Keratinocyte (primary cell): ENCODE results near the gene POTEI. TPM values are rescaled to one million over a fixed set of nuclear protein-coding genes. Genes with fewer than 3 reads are reported as not detected.
"Not testable (repeated sequence)": the region's sequence is repeated elsewhere in the genome, so short reads cannot be mapped to it uniquely, and the experiment has no call there.

Source experiments
- DNase-seq: peaks from one replicate; pipeline ENCODE4 v3.0.0-alpha.2; 2011; ENCODE audit warnings: low read depth, missing footprints, low spot score
- FAIRE-seq: peaks from 2 replicates; lab custom pipeline; 2011; peaks lifted over from hg19 to GRCh38; lab: Jason Lieb, UNC
- H2AFZ ChIP-seq: 2 replicates; pipeline ENCODE4 v1.6.0; 2012; ENCODE audit warnings: low read length, control low read depth, inconsistent platforms; ENCODE audit not compliant: control insufficient read depth
- H3K27ac ChIP-seq: 2 replicates; pipeline ENCODE4 v1.5.1; 2011; ENCODE audit warnings: low read length; ENCODE audit not compliant: control insufficient read depth, insufficient read depth
- H3K27me3 ChIP-seq: 3 replicates; pipeline ENCODE4 v1.6.0; 2011; ENCODE audit warnings: low read length; ENCODE audit not compliant: control insufficient read depth, insufficient read depth; ENCODE audit errors: extremely low read depth
- H3K36me3 ChIP-seq, 2 experiments: 2 replicates in 1 of 2; 3 replicates in 1 of 2; pipeline ENCODE4 v1.5.1; 2011; ENCODE audit warnings: low read length in 2 of 2, mild to moderate bottlenecking in 1 of 2; ENCODE audit not compliant: control insufficient read depth in 2 of 2, insufficient read depth in 2 of 2; ENCODE audit errors: extremely low read depth in 1 of 2
- H3K4me1 ChIP-seq: 3 replicates; pipeline ENCODE4 v1.5.1; 2011; ENCODE audit warnings: low read length; ENCODE audit not compliant: control insufficient read depth, insufficient read depth; ENCODE audit errors: extremely low read depth
- H3K4me2 ChIP-seq: 3 replicates; pipeline ENCODE4 v1.6.0; 2011; ENCODE audit warnings: low read depth, low read length; ENCODE audit not compliant: control insufficient read depth, insufficient read depth; ENCODE audit errors: extremely low read depth
- H3K4me3 ChIP-seq, 3 experiments: fragments of 200-600 bp in 1 of 3; sonication (generic) in 1 of 3; 2 replicates in 2 of 3; 3 replicates in 1 of 3; pipeline ENCODE4 v1.5.1; 2011 to 2016; ENCODE audit warnings: low read length in 3 of 3, mild to moderate bottlenecking in 3 of 3, control low read depth in 2 of 3, inconsistent platforms in 1 of 3, low read depth in 1 of 3, mixed read lengths in 1 of 3, mixed run types in 1 of 3, moderate library complexity in 1 of 3; ENCODE audit not compliant: control insufficient read depth in 2 of 3, insufficient read depth in 2 of 3; ENCODE audit errors: extremely low read depth in 1 of 3
- H3K79me2 ChIP-seq: 2 replicates; pipeline ENCODE4 v1.6.0; 2012; ENCODE audit warnings: low read length; ENCODE audit not compliant: control insufficient read depth, insufficient read depth
- H3K9ac ChIP-seq: 3 replicates; pipeline ENCODE4 v1.6.0; 2011; ENCODE audit warnings: low read length; ENCODE audit not compliant: control insufficient read depth, insufficient read depth; ENCODE audit errors: extremely low read depth
- H3K9me1 ChIP-seq: 3 replicates; pipeline ENCODE4 v1.6.0; 2011; ENCODE audit warnings: low read length; ENCODE audit not compliant: control insufficient read depth, insufficient read depth; ENCODE audit errors: extremely low read depth
- H3K9me3 ChIP-seq: 2 replicates; pipeline ENCODE4 v1.5.1; 2012; ENCODE audit warnings: low read depth, low read length; ENCODE audit not compliant: control insufficient read depth
- H4K20me1 ChIP-seq: 3 replicates; pipeline ENCODE4 v1.6.0; 2011; ENCODE audit warnings: low read length; ENCODE audit not compliant: control insufficient read depth, insufficient read depth; ENCODE audit errors: extremely low read depth
- dilution Hi-C: fragments of 300-500 bp; cut with MboI; formaldehyde crosslinking; loops from one replicate; pipeline ENCODE4 v1.7.0; 2020; ENCODE audit warnings: low sequenced_read_pairs; ENCODE audit not compliant: extremely low pct_ligation_motif_present
- polyA minus RNA-seq, 3 experiments: library from RNA; depleted of rRNA, polyadenylated mRNA; stranded (reverse); fragments of >200 nt; gene quantifications; 1 replicate in 1 of 3; 2 replicates in 1 of 3; 3 replicates in 1 of 3; pipeline ENCODE4 v1.2.3, GENCODE V29; 2011
- polyA plus RNA-seq, 5 experiments: library from polyadenylated mRNA; depleted of rRNA in 3 of 5; stranded (reverse) in 3 of 5; stranded (forward) in 1 of 5; unstranded in 1 of 5; fragments of >200 nt; gene quantifications; 1 replicate in 1 of 5; 2 replicates in 3 of 5; 3 replicates in 1 of 5; pipeline versions ENCODE4 v1.2.1 to v1.2.3, GENCODE V29; 2011 to 2012; ENCODE audit warnings: missing spikeins in 2 of 5, low read depth in 1 of 5, low replicate concordance in 1 of 5

POTEI gene
- polyA plus RNA-seq = not detected in 3 replicates
- polyA plus RNA-seq (2011; ENCODE audit: low read depth) = not detected
- not detected in 2 replicates for polyA plus RNA-seq (2011; cell fraction: cytosol; rRNA removed)
- polyA plus RNA-seq (2011; cell fraction: nucleus; rRNA removed) = not detected in 2 replicates
- polyA plus RNA-seq (2012; ENCODE audit: low replicate concordance) = not detected in 2 replicates
- not detected in 3 replicates for polyA minus RNA-seq
- not detected for polyA minus RNA-seq (2011; cell fraction: cytosol; rRNA and poly(A)+ RNA removed)
- not detected in 2 replicates for polyA minus RNA-seq (2011; cell fraction: nucleus; rRNA and poly(A)+ RNA removed)

DNA sequence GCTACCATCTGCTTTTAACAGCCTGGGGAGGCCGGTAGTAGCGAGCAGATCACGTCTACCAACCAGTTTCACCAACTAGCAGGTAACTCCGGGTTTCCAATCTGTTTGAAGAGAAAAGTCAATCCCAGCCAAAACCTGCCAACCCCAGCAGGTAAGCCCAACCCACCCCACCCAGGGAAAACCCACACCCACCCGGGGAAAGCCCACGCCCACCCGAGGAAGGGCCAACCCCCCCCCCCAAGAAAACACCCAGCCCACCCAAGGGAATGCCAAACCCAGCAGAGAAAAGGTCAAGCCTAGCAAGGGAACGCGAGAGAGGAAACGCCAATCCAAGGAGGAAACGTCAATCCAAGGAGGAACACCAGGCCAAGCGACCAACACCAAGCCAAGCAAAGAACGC is at the start of gene POTEI:
POTEI (minus strand) TSS at position 101 of the 400 bp plus-strand sequence; CDS start at position 8, 93 bp downstream.
- H2AFZ ChIP-seq, H3K27ac ChIP-seq, H3K9me1 ChIP-seq, H3K36me3 ChIP-seq, H3K27me3 ChIP-seq, DNase-seq, H3K79me2 ChIP-seq, H3K9ac ChIP-seq, H3K4me2 ChIP-seq, H3K9me3 ChIP-seq, H4K20me1 ChIP-seq, FAIRE-seq, dilution Hi-C loops, H3K4me3 ChIP-seq, H3K4me1 ChIP-seq: not testable (repeated sequence)

DNA sequence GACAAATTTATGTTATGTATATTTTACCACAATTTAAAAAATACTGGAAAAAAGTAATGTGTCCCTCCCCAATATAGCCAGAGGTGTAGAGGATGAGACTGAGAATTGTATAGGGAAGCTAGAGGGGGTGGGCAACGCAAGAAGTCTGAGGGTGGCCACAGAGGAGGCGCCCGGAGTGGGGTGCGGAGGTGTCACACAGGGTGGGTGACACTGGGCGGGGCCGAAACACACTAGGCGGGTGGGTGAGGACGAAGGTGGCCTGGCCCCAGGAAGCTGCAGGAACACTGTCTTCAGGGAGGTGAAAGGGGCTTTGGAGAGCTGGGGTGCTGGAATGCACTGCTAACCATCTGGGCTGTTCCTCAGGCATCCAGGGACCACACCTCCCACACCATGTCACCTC is 47.3 kb upstream of the POTEI start:
- dilution Hi-C loops, FAIRE-seq, H3K36me3 ChIP-seq: not testable (repeated sequence)

GRCh38 chr2:130554178-130554577 is 45.0 kb upstream of the POTEI start:
- H3K4me1 ChIP-seq, H3K36me3 ChIP-seq, H3K4me3 ChIP-seq, H3K9ac ChIP-seq, H3K4me2 ChIP-seq, H3K27me3 ChIP-seq, dilution Hi-C loops, DNase-seq, H3K27ac ChIP-seq, H3K9me3 ChIP-seq, H2AFZ ChIP-seq, H3K79me2 ChIP-seq, H3K9me1 ChIP-seq, FAIRE-seq, H4K20me1 ChIP-seq: not testable (repeated sequence)

More for the DNA sequence above, 47.3 kb upstream of the POTEI start:
- H3K27me3 ChIP-seq, H2AFZ ChIP-seq, H3K4me2 ChIP-seq, H3K4me1 ChIP-seq, H3K9me1 ChIP-seq, H3K9ac ChIP-seq, H3K9me3 ChIP-seq, H3K79me2 ChIP-seq, H3K27ac ChIP-seq, DNase-seq, H3K4me3 ChIP-seq, H4K20me1 ChIP-seq: not testable (repeated sequence)

DNA sequence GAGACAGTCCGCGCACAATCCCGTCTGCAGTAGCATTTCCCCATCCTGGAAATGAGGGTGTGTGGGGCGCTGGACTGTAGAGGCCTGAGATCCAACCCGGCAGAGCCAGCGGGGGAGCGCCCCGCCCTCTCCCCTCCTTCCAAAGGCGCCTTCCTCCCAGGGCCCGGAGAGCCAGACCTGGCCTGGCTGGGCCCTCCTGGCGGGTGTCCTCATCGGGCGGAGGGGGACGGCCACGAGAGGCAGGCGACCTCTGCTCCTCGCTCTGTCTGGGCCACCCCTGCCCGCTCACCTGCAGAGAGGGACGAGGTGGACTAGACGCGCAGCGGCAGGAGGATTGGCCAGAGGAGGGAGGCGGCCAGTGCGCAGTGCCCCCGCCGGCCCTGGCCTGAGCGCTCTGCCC is 40.3 kb upstream of the POTEI start:
- H3K4me2 ChIP-seq, H4K20me1 ChIP-seq, H3K27ac ChIP-seq, H2AFZ ChIP-seq, FAIRE-seq, H3K36me3 ChIP-seq, H3K9me1 ChIP-seq, DNase-seq, H3K4me3 ChIP-seq, H3K4me1 ChIP-seq, H3K9me3 ChIP-seq, H3K27me3 ChIP-seq, H3K79me2 ChIP-seq, dilution Hi-C loops, H3K9ac ChIP-seq: not testable (repeated sequence)

DNA sequence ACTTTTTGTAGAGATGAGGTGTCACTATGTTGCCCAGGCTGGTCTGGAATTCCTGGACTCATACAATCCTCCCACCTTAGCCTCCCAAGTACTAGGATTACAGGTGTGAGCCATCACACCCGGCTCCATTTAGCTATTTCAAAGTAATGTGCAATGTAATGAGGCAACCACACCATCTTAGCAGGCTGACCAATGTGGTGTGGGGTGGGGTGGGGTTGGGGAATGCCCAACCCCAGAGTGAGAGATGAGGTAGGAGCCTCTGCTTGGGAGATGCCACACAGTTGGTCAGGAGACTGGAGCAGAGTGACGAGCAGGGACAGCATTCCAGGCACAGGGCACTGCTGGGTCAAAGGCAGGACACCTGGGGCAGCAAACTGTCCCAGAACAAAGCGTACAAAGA is 39.3 kb upstream of the POTEI start:
- H3K9ac ChIP-seq, FAIRE-seq, H4K20me1 ChIP-seq, H3K79me2 ChIP-seq, dilution Hi-C loops, DNase-seq, H3K9me1 ChIP-seq, H3K36me3 ChIP-seq, H3K4me2 ChIP-seq, H3K4me3 ChIP-seq, H2AFZ ChIP-seq, H3K27me3 ChIP-seq, H3K27ac ChIP-seq, H3K4me1 ChIP-seq, H3K9me3 ChIP-seq: not testable (repeated sequence)
